Naive thymus-derived CD4-positive, alpha-beta T cell (primary cell): ENCODE results near the gene RALGPS1. TPM values are rescaled to one million over a fixed set of nuclear protein-coding genes. Genes with fewer than 3 reads are reported as not detected.
A peak's percentile ranks its signal among the peaks of the same experiment; 100 is the strongest.

Experiments
- ATAC-seq: fragments of 150-1000 bp; cut with Tn5 transposase; 2 replicates; pipeline ENCODE4 v1.10.0; 2021; ENCODE audit warnings: mild to moderate bottlenecking, moderate library complexity
- CTCF ChIA-PET: fragments of 350-600 bp; sonication (Branson Sonifier 250); formaldehyde crosslinking; loops from one replicate; lab custom pipeline; 2021; ENCODE audit warnings: antibody characterized with exemption; lab: Charles Lee
- POLR2A ChIA-PET: fragments of 350-600 bp; sonication (Branson Sonifier 250); formaldehyde crosslinking; loops from one replicate; lab custom pipeline; 2021; ENCODE audit warnings: antibody characterized with exemption, inconsistent platforms; lab: Charles Lee
- DNase-seq, 9 donors: peaks; one replicate each; pipeline versions ENCODE4 v3.0.0 to v3.0.0-alpha.2; 2020 to 2022; ENCODE audit warnings: mixed read lengths in 1 of 9
- H3K27ac ChIP-seq: one replicate; pipeline ENCODE4 v1.7.0; 2013; ENCODE audit warnings: mild to moderate bottlenecking, low read depth, low read length, moderate library complexity
- H3K27me3 ChIP-seq, 2 donors: one replicate each; pipeline ENCODE4 v1.7.0; 2013; ENCODE audit warnings: low read length in 2 of 2, mild to moderate bottlenecking in 2 of 2, moderate library complexity in 2 of 2; ENCODE audit not compliant: control insufficient read depth in 2 of 2, insufficient read depth in 2 of 2
- H3K36me3 ChIP-seq, 3 experiments: 1 replicate in 2 of 3; 2 replicates in 1 of 3; pipeline ENCODE4 v1.7.0; 2013; ENCODE audit warnings: low read length in 3 of 3, mild to moderate bottlenecking in 3 of 3, moderate library complexity in 1 of 3; ENCODE audit not compliant: insufficient read depth in 3 of 3, control insufficient read depth in 2 of 3
- H3K4me1 ChIP-seq, 2 donors: one replicate each; pipeline ENCODE4 v1.7.0; 2013; ENCODE audit warnings: low read length in 2 of 2, mild to moderate bottlenecking in 2 of 2, moderate library complexity in 1 of 2; ENCODE audit not compliant: control insufficient read depth in 2 of 2, insufficient read depth in 2 of 2
- H3K4me3 ChIP-seq: 2 replicates; pipeline ENCODE4 v1.7.0; 2013; ENCODE audit warnings: mild to moderate bottlenecking, low read length
- H3K9me3 ChIP-seq, 3 experiments: 1 replicate in 2 of 3; 2 replicates in 1 of 3; pipeline ENCODE4 v1.7.0; 2013; ENCODE audit warnings: low read length in 3 of 3; ENCODE audit not compliant: control insufficient read depth in 2 of 3
- H3K27ac Mint-ChIP-seq, 9 donors: one replicate each; pipeline ENCODE4 v1.8.0; 2020 to 2022; ENCODE audit warnings: mixed read lengths in 9 of 9, mild to moderate bottlenecking in 8 of 9, moderate library complexity in 5 of 9, inconsistent platforms in 2 of 9
- H3K27me3 Mint-ChIP-seq, 5 donors: one replicate each; pipeline ENCODE4 v1.8.0; 2021 to 2022; ENCODE audit warnings: mixed read lengths in 5 of 5, mild to moderate bottlenecking in 1 of 5
- H3K36me3 Mint-ChIP-seq, 5 donors: one replicate each; pipeline ENCODE4 v1.8.0; 2020 to 2022; ENCODE audit warnings: mixed read lengths in 5 of 5, mild to moderate bottlenecking in 3 of 5, inconsistent platforms in 1 of 5
- H3K4me1 Mint-ChIP-seq, 7 donors: one replicate each; pipeline ENCODE4 v1.8.0; 2020 to 2022; ENCODE audit warnings: mixed read lengths in 7 of 7, mild to moderate bottlenecking in 3 of 7, inconsistent platforms in 1 of 7
- H3K4me3 Mint-ChIP-seq, 10 donors: one replicate each; pipeline ENCODE4 v1.8.0; 2020 to 2022; ENCODE audit warnings: mild to moderate bottlenecking in 10 of 10, mixed read lengths in 10 of 10, moderate library complexity in 6 of 10, inconsistent platforms in 2 of 10
- H3K9me3 Mint-ChIP-seq, 11 donors: one replicate each; pipeline ENCODE4 v1.8.0; 2020 to 2022; ENCODE audit warnings: mixed read lengths in 11 of 11, mild to moderate bottlenecking in 4 of 11, inconsistent platforms in 1 of 11, moderate library complexity in 1 of 11
- intact Hi-C, 2 donors: fragments of 100-400 bp; cut with micrococcal nuclease; formaldehyde crosslinking; loops; one replicate each; pipeline ENCODE4 v1.15.1; 2023
- polyA plus RNA-seq, 2 donors: library from polyadenylated mRNA; unstranded; fragments of 300-500 nt; fragmentation: Illumina TruSeq; gene quantifications; one replicate each; pipeline ENCODE4 v1.2.3, GENCODE V29; 2021
- total RNA-seq, 6 experiments: library from RNA in 5 of 6; stranded (reverse) in 5 of 6; gene quantifications; 1 replicate in 5 of 6; 2 replicates in 1 of 6; pipeline ENCODE4 v1.2.3 and lab custom pipeline; 2021 to 2026

Gene RALGPS1
- total and polyA plus RNA-seq, 7 experiments from 2014 or later: 1.0 to 8.3 (median 4.1) TPM

- POLR2A ChIA-PET: interaction anchor here (0.8 kb wide), 1 partner anchor 11 kb away, joined by 3 read pairs; no protein-coding TSS in a partner anchor
- Histone ChIP-seq H3K36me3 (no peaks in the 10 kb centered on the region), H3K4me3 (no peak overlapping the region), H3K4me1 (no peaks in the 10 kb centered on the region), H3K9me3 (no peaks in the 10 kb centered on the region), H3K27me3 (no peaks in the 10 kb centered on the region), H3K27ac (no peak overlapping the region)
- CTCF ChIA-PET: no interaction called here
- ATAC-seq (no peak), DNase-seq (no peak)
- Mint-ChIP-seq H3K9me3 (no peaks in the 10 kb centered on the region), H3K4me3 (no peak overlapping the region), H3K27me3 (peaks cover 0 to 7% (median 0%) of the 10 kb centered on the region in 5 donors), H3K36me3 (peaks cover 0 to 26% (median 9%) of the 10 kb centered on the region in 5 donors), H3K4me1 (peaks cover 0 to 5% (median 0%) of the 10 kb centered on the region in 7 donors), H3K27ac (no peak overlapping the region)
- intact Hi-C loops: no loop called here
Observed at GRCh38 chr9:127064335-127064734, 149.8 kb downstream of the RALGPS1 start.

- H3K4me3 Mint-ChIP-seq: no peak overlapping the region
- ATAC-seq (no peak), DNase-seq (no peak)
- CTCF ChIA-PET: no interaction called here
- H3K4me1 Mint-ChIP-seq: no peaks in the 10 kb centered on the region
- Histone ChIP-seq H3K9me3 (no peaks in the 10 kb centered on the region), H3K4me3 (no peak overlapping the region), H3K36me3 (no peaks in the 10 kb centered on the region), H3K27me3 (no peaks in the 10 kb centered on the region), H3K27ac (no peak overlapping the region), H3K4me1 (no peaks in the 10 kb centered on the region)
- peaks cover 0 to 7% (median 0%) of the 10 kb centered on the region in 5 donors for H3K27me3 Mint-ChIP-seq
- H3K27ac Mint-ChIP-seq: no peak overlapping the region
- H3K9me3 Mint-ChIP-seq: no peaks in the 10 kb centered on the region
- peaks cover 0 to 28% (median 9%) of the 10 kb centered on the region in 5 donors for H3K36me3 Mint-ChIP-seq
- intact Hi-C loops: no loop called here
- POLR2A ChIA-PET: no interaction called here
Observed at GRCh38 chr9:127065592-127065991, 151.0 kb downstream of the RALGPS1 start.

- no peaks in the 10 kb centered on the region for H3K4me1 ChIP-seq
- H3K9me3 Mint-ChIP-seq: peaks cover 0 to 3% (median 2%) of the 10 kb centered on the region in 11 donors
- H3K27me3 Mint-ChIP-seq: peaks cover 0 to 9% (median 0%) of the 10 kb centered on the region in 5 donors
- H3K36me3 ChIP-seq: no peaks in the 10 kb centered on the region
- H3K27me3 ChIP-seq: no peaks in the 10 kb centered on the region
- ChIA-PET POLR2A (no interaction called here), CTCF (no interaction called here)
- no peaks in the 10 kb centered on the region for H3K4me1 Mint-ChIP-seq
- no peak overlapping the region for H3K27ac Mint-ChIP-seq
- H3K9me3 ChIP-seq: no peaks in the 10 kb centered on the region
- ATAC-seq (no peak), DNase-seq (no peak)
- intact Hi-C loops: no loop called here
- peaks cover 0 to 28% (median 12%) of the 10 kb centered on the region in 5 donors for H3K36me3 Mint-ChIP-seq
- no peak overlapping the region for H3K27ac ChIP-seq
- no peak overlapping the region for H3K4me3 ChIP-seq
- no peak overlapping the region for H3K4me3 Mint-ChIP-seq
Observed at GRCh38 chr9:127066060-127066850, 151.7 kb downstream of the RALGPS1 start.

GRCh38 chr9:127066851-127067136 lies 152.2 kb downstream of the RALGPS1 start:
- Histone ChIP-seq H3K36me3 (no peaks in the 10 kb centered on the region), H3K27ac (no peak overlapping the region), H3K27me3 (no peaks in the 10 kb centered on the region), H3K4me1 (no peaks in the 10 kb centered on the region), H3K9me3 (no peaks in the 10 kb centered on the region), H3K4me3 (no peak overlapping the region)
- DNase-seq (no peak), ATAC-seq (no peak)
- CTCF ChIA-PET: no interaction called here
- Mint-ChIP-seq H3K27me3 (peaks cover 0 to 10% (median 0%) of the 10 kb centered on the region in 5 donors), H3K4me3 (no peak overlapping the region), H3K4me1 (no peaks in the 10 kb centered on the region), H3K27ac (no peak overlapping the region), H3K9me3 (peaks cover under 1 to 9% (median 5%) of the 10 kb centered on the region in 11 donors), H3K36me3 (peaks cover 0 to 28% (median 13%) of the 10 kb centered on the region in 5 donors)
- intact Hi-C loops: no loop called here
- POLR2A ChIA-PET: no interaction called here

GRCh38 chr9:127067603-127068220 lies 153.1 kb downstream of the RALGPS1 start:
- POLR2A ChIA-PET: no interaction called here
- Mint-ChIP-seq H3K4me1 (no peaks in the 10 kb centered on the region), H3K36me3 (peaks cover 3 to 35% (median 20%) of the 10 kb centered on the region in 5 donors), H3K9me3 (peaks cover 2 to 16% (median 9%) of the 10 kb centered on the region in 11 donors), H3K27ac (no peak overlapping the region), H3K4me3 (no peak overlapping the region), H3K27me3 (peaks cover 0 to 16% (median 0%) of the 10 kb centered on the region in 5 donors)
- no peak overlapping the region for H3K27ac ChIP-seq
- DNase-seq: no peak
- intact Hi-C loops: no loop called here
- CTCF ChIA-PET: no interaction called here
- ATAC-seq: no peak
- H3K27me3 ChIP-seq: no peaks in the 10 kb centered on the region
- no peaks in the 10 kb centered on the region for H3K4me1 ChIP-seq
- no peaks in the 10 kb centered on the region for H3K36me3 ChIP-seq
- H3K9me3 ChIP-seq: no peaks in the 10 kb centered on the region
- H3K4me3 ChIP-seq: no peak overlapping the region

GRCh38 chr9:127074561-127075548 lies 160.3 kb downstream of the RALGPS1 start:
- ATAC-seq: no peak
- Histone ChIP-seq H3K4me1 (no peaks in the 10 kb centered on the region), H3K4me3 (no peak overlapping the region), H3K27me3 (no peaks in the 10 kb centered on the region), H3K9me3 (no peaks in the 10 kb centered on the region), H3K36me3 (no peaks in the 10 kb centered on the region), H3K27ac (no peak overlapping the region)
- intact Hi-C loops: no loop called here
- Mint-ChIP-seq H3K9me3 (peaks cover 2 to 20% (median 9%) of the 10 kb centered on the region in 11 donors), H3K27ac (peak overlapping the region in 1 of 9 donors; percentile 20), H3K4me3 (no peak overlapping the region), H3K36me3 (peaks cover 3 to 34% (median 24%) of the 10 kb centered on the region in 5 donors), H3K4me1 (peaks cover 0 to 9% (median 0%) of the 10 kb centered on the region in 7 donors), H3K27me3 (peaks cover 0 to 46% (median 4%) of the 10 kb centered on the region in 5 donors)
- POLR2A ChIA-PET: interaction anchor here (0.5 kb wide), 1 partner anchor 11 kb away, joined by 3 read pairs; no protein-coding TSS in a partner anchor
- DNase-seq: no peak
- CTCF ChIA-PET: no interaction called here
